Astrocyte (in vitro differentiated cells and primary cell): Measurements from ENCODE around the gene ENAM. TPM values are rescaled to one million over a fixed set of nuclear protein-coding genes. Genes with fewer than 3 reads are reported as not detected.

Source experiments
- DNase-seq: peaks from one replicate; pipeline ENCODE4 v3.0.0-alpha.2; 2010; ENCODE audit warnings: low read depth
- FAIRE-seq: peaks from 2 replicates; lab custom pipeline; 2011; peaks lifted over from hg19 to GRCh38; lab: Jason Lieb, UNC
- H2AFZ ChIP-seq: 2 replicates; pipeline ENCODE4 v1.6.0; 2012; ENCODE audit warnings: low read depth, low read length, inconsistent platforms
- H3K27ac ChIP-seq: 2 replicates; pipeline ENCODE4 v1.5.1; 2011; ENCODE audit warnings: low read depth, low read length, inconsistent platforms
- H3K27me3 ChIP-seq: 2 replicates; pipeline ENCODE4 v1.6.0; 2011; ENCODE audit warnings: low read length, inconsistent platforms; ENCODE audit not compliant: insufficient read depth
- H3K36me3 ChIP-seq: 2 replicates; pipeline ENCODE4 v1.5.1; 2011; ENCODE audit warnings: low read length, inconsistent platforms; ENCODE audit not compliant: insufficient read depth
- H3K4me1 ChIP-seq: 2 replicates; pipeline ENCODE4 v1.5.1; 2011; ENCODE audit warnings: low read length, inconsistent platforms; ENCODE audit not compliant: insufficient read depth
- H3K4me2 ChIP-seq: 2 replicates; pipeline ENCODE4 v1.6.0; 2012; ENCODE audit warnings: low read length, inconsistent platforms
- H3K4me3 ChIP-seq: 2 replicates; pipeline ENCODE4 v1.5.1; 2011; ENCODE audit warnings: low read depth, mild to moderate bottlenecking, low read length, inconsistent platforms; ENCODE audit not compliant: insufficient read depth
- H3K79me2 ChIP-seq: 2 replicates; pipeline ENCODE4 v1.6.0; 2012; ENCODE audit warnings: mild to moderate bottlenecking, low read length, inconsistent platforms; ENCODE audit not compliant: insufficient read depth
- H3K9ac ChIP-seq: 2 replicates; pipeline ENCODE4 v1.6.0; 2012; ENCODE audit warnings: mild to moderate bottlenecking, low read length, inconsistent platforms
- H3K9me3 ChIP-seq: 2 replicates; pipeline ENCODE4 v1.5.1; 2012; ENCODE audit warnings: low read depth, mild to moderate bottlenecking, low read length, inconsistent platforms; ENCODE audit not compliant: insufficient read depth
- H4K20me1 ChIP-seq: 2 replicates; pipeline ENCODE4 v1.6.0; 2012; ENCODE audit warnings: low read length, inconsistent platforms; ENCODE audit not compliant: insufficient read depth
- H3K27ac Mint-ChIP-seq: one replicate; pipeline ENCODE4 v1.8.0; 2021; ENCODE audit warnings: mild to moderate bottlenecking, mixed read lengths; ENCODE audit not compliant: unreplicated experiment
- H3K27me3 Mint-ChIP-seq: one replicate; pipeline ENCODE4 v1.8.0; 2021; ENCODE audit warnings: low read depth, mixed read lengths; ENCODE audit not compliant: unreplicated experiment
- H3K36me3 Mint-ChIP-seq: one replicate; pipeline ENCODE4 v1.8.0; 2021; ENCODE audit warnings: low read depth, mixed read lengths; ENCODE audit not compliant: unreplicated experiment
- H3K4me1 Mint-ChIP-seq: one replicate; pipeline ENCODE4 v1.8.0; 2021; ENCODE audit warnings: low read depth, mixed read lengths; ENCODE audit not compliant: unreplicated experiment
- H3K4me3 Mint-ChIP-seq: one replicate; pipeline ENCODE4 v1.8.0; 2021; ENCODE audit warnings: mild to moderate bottlenecking, moderate library complexity, mixed read lengths; ENCODE audit not compliant: unreplicated experiment
- H3K9me3 Mint-ChIP-seq: one replicate; pipeline ENCODE4 v1.8.0; 2021; ENCODE audit warnings: mild to moderate bottlenecking, mixed read lengths; ENCODE audit not compliant: unreplicated experiment
- CTCF ChIP-seq: IDR thresholded peaks from 2 replicates; pipeline ENCODE4 v1.5.1; 2011; ENCODE audit warnings: low read depth, mild to moderate bottlenecking, inconsistent platforms, low read length, moderate library complexity; ENCODE audit not compliant: insufficient read depth
- EZH2 ChIP-seq: IDR thresholded peaks from 2 replicates; pipeline ENCODE4 v1.6.1; 2012; ENCODE audit warnings: mild to moderate bottlenecking, low read length, inconsistent platforms; ENCODE audit not compliant: insufficient read depth
- total RNA-seq: library from RNA; stranded (reverse); gene quantifications from 2 replicates; pipeline ENCODE4 v1.2.1, GENCODE V29; 2021

ENAM gene
- total RNA-seq, 1 donor from 2014 or later, result 0.11 TPM

GRCh38 chr4:70674731-70675130 lies 46.2 kb downstream of the ENAM start:
- H3K4me3 Mint-ChIP-seq, result no peak overlapping the region
- DNase-seq (no peak), FAIRE-seq (no peak)
- Histone ChIP-seq H3K27me3 (no peaks in the 10 kb centered on the region), H3K79me2 (no peaks in the 10 kb centered on the region), H3K9ac (no peak overlapping the region), H3K9me3 (no peaks in the 10 kb centered on the region), H4K20me1 (no peaks in the 10 kb centered on the region), H3K4me2 (no peak overlapping the region), H3K36me3 (no peaks in the 10 kb centered on the region), H3K27ac (no peak overlapping the region), H2AFZ (no peak overlapping the region), H3K4me1 (peaks cover 5% of the 10 kb centered on the region), H3K4me3 (no peak overlapping the region)
- no peaks in the 10 kb centered on the region for H3K9me3 Mint-ChIP-seq
- TF ChIP-seq EZH2 (no peak), CTCF (no peak)
- peaks cover 4% of the 10 kb centered on the region for H3K27me3 Mint-ChIP-seq
- no peak overlapping the region for H3K27ac Mint-ChIP-seq
- H3K36me3 Mint-ChIP-seq, result no peaks in the 10 kb centered on the region
- no peaks in the 10 kb centered on the region for H3K4me1 Mint-ChIP-seq

- no peaks in the 10 kb centered on the region for H3K36me3 ChIP-seq
- H3K4me1 Mint-ChIP-seq, result no peaks in the 10 kb centered on the region
- FAIRE-seq, result no peak
- H3K9me3 Mint-ChIP-seq, result no peaks in the 10 kb centered on the region
- peak overlapping the region; percentile 21 for H3K4me2 ChIP-seq
- H3K9me3 ChIP-seq, result no peaks in the 10 kb centered on the region
- no peaks in the 10 kb centered on the region for H3K79me2 ChIP-seq
- DNase-seq, result no peak
- H3K27me3 Mint-ChIP-seq, result no peaks in the 10 kb centered on the region
- H3K4me1 ChIP-seq, result peaks cover 5% of the 10 kb centered on the region
- H3K9ac ChIP-seq, result peak overlapping the region; percentile 19
- no peaks in the 10 kb centered on the region for H3K27me3 ChIP-seq
- TF ChIP-seq CTCF (no peak), EZH2 (no peak)
- H2AFZ ChIP-seq, result no peak overlapping the region
- H3K4me3 Mint-ChIP-seq, result no peak overlapping the region
- H3K27ac Mint-ChIP-seq, result no peak overlapping the region
- no peak overlapping the region for H3K4me3 ChIP-seq
- H3K36me3 Mint-ChIP-seq, result no peaks in the 10 kb centered on the region
- no peaks in the 10 kb centered on the region for H4K20me1 ChIP-seq
- peak overlapping the region; percentile 40 for H3K27ac ChIP-seq
Observed at GRCh38 chr4:70676554-70677090, 48.1 kb downstream of the ENAM start.

- TF ChIP-seq EZH2 (no peak), CTCF (no peak)
- Histone ChIP-seq H2AFZ (no peak overlapping the region), H3K9ac (no peak overlapping the region), H3K4me2 (no peak overlapping the region), H3K4me3 (no peak overlapping the region), H3K27me3 (no peaks in the 10 kb centered on the region), H3K79me2 (no peaks in the 10 kb centered on the region), H3K27ac (no peak overlapping the region), H3K4me1 (peaks cover 5% of the 10 kb centered on the region), H3K9me3 (no peaks in the 10 kb centered on the region), H4K20me1 (no peaks in the 10 kb centered on the region), H3K36me3 (no peaks in the 10 kb centered on the region)
- no peaks in the 10 kb centered on the region for H3K9me3 Mint-ChIP-seq
- DNase-seq (no peak), FAIRE-seq (no peak)
- no peak overlapping the region for H3K27ac Mint-ChIP-seq
- H3K4me3 Mint-ChIP-seq, result no peak overlapping the region
- no peaks in the 10 kb centered on the region for H3K36me3 Mint-ChIP-seq
- no peaks in the 10 kb centered on the region for H3K27me3 Mint-ChIP-seq
- no peaks in the 10 kb centered on the region for H3K4me1 Mint-ChIP-seq
Observed at GRCh38 chr4:70678383-70678999, 49.9 kb downstream of the ENAM start.
